Ectodermal cell (in vitro differentiated cells): ENCODE results near the gene DPAGT1.

Source experiments
- H3K27ac ChIP-seq: 2 replicates; pipeline ENCODE4 v1.7.0; 2013; ENCODE audit warnings: mild to moderate bottlenecking, low read depth, low read length; ENCODE audit not compliant: insufficient read depth, poor library complexity, severe bottlenecking
- H3K27me3 ChIP-seq: 2 replicates; pipeline ENCODE4 v1.7.0; 2013; ENCODE audit warnings: mild to moderate bottlenecking, low read length; ENCODE audit not compliant: insufficient read depth, control insufficient read depth, poor library complexity, severe bottlenecking
- H3K36me3 ChIP-seq: one replicate; pipeline ENCODE4 v1.7.0; 2013; ENCODE audit warnings: low read length; ENCODE audit not compliant: control insufficient read depth, insufficient read depth
- H3K4me1 ChIP-seq: one replicate; pipeline ENCODE4 v1.7.0; 2013; ENCODE audit warnings: low read length; ENCODE audit not compliant: control insufficient read depth, insufficient read depth
- H3K4me3 ChIP-seq: 2 replicates; pipeline ENCODE4 v1.7.0; 2013; ENCODE audit warnings: low read depth, low read length, control low read depth; ENCODE audit not compliant: insufficient read depth
- H3K9me3 ChIP-seq: 2 replicates; pipeline ENCODE4 v1.7.0; 2013; ENCODE audit warnings: mild to moderate bottlenecking, low read length, moderate library complexity; ENCODE audit not compliant: control insufficient read depth
- WGBS, 2 experiments: methylation state at CpG; one replicate each; pipeline ENCODE4 v1.1.7; 2013; ENCODE audit warnings: missing lambda C conversion rate in 2 of 2; 5-methylcytosine and 5-hydroxymethylcytosine counted together

DPAGT1 gene

DNA sequence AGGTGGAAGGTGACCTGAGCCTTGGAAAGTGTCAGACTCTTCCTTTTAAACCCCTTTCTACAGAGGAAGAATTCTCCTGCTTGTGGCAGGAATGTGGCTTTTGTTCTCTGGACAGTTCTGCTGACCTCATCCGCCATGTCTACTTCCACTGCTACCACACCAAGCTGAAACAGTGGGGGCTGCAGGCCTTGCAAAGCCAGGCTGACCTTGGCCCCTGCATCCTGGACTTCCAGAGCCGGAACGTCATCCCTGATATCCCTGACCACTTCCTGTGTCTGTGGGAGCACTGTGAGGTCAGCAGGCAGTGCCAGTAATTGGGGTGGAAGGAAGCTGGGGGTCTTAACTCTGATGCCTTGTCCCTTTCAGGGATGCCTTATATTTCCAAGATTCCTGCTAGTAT lies 29.0 kb upstream of the DPAGT1 start:
- no peaks in the 10 kb centered on the region for H3K27me3 ChIP-seq
- H3K36me3 ChIP-seq, result peaks cover 35% of the 10 kb centered on the region
- H3K27ac ChIP-seq, result no peak overlapping the region
- no peaks in the 10 kb centered on the region for H3K4me1 ChIP-seq
- 94 to 96% methylated on average over 3 of the region's 3 CpGs for WGBS, 2 experiments
- H3K9me3 ChIP-seq, result no peaks in the 10 kb centered on the region
- H3K4me3 ChIP-seq, result no peak overlapping the region

DNA sequence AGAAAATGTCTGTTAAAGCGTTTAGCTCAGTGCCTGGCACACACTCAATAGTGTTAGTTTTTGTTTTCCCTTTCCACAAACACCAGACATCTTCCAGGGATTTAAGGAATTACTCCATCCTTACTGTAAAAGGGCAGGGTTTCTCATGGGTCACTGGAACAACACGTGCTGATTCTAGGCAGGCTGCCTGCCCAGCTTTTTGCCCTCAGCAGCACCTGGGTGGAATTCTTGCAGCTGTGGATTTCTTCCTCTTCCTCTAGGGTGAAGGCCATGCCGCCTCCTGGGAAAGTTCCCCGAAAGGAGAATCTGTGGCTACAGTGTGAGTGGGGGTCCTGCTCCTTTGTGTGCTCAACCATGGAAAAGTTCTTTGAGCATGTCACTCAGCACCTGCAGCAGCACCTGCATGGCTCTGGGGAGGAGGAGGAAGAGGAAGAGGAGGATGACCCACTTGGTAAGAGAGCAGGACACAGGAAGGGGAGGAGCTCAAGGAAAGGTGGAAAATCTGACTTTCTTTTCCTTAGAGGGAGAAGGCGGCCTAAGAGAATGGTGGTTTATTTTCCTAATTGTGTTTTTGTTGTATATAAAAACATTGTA lies 25.1 kb upstream of the DPAGT1 start:
- H3K9me3 ChIP-seq, result no peaks in the 10 kb centered on the region
- 86 to 92% methylated on average over 4 to 5 of the region's 5 CpGs for WGBS, 2 experiments
- H3K4me1 ChIP-seq, result no peaks in the 10 kb centered on the region
- no peak overlapping the region for H3K4me3 ChIP-seq
- no peak overlapping the region for H3K27ac ChIP-seq
- H3K27me3 ChIP-seq, result no peaks in the 10 kb centered on the region
- H3K36me3 ChIP-seq, result peaks cover 14% of the 10 kb centered on the region

- WGBS, 2 experiments, result 97% methylated on average over 6 of the region's 6 CpGs
- Histone ChIP-seq H3K4me1 (no peaks in the 10 kb centered on the region), H3K27ac (no peak overlapping the region), H3K27me3 (no peaks in the 10 kb centered on the region), H3K4me3 (no peak overlapping the region), H3K36me3 (peaks cover 5% of the 10 kb centered on the region), H3K9me3 (no peaks in the 10 kb centered on the region)
Observed at GRCh38 chr11:119125821-119126220, 24.2 kb upstream of the DPAGT1 start.

DNA sequence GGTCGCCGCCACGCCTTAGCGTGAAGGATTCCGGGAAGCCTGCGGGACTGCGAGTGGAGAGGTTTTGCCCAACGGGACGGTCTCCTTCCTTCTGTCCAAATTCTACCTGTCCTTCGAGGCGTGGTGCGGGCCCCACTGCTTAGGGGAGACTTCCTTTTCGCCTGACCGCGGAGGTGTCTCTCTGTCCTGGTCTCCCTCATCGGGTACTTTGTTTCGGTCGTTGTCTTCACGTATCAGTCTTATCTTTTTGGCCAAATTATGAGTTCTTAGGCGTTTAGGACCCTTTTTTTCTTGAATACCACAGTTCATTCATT lies 20.1 kb upstream of the DPAGT1 start:
- no peaks in the 10 kb centered on the region for H3K9me3 ChIP-seq
- H3K4me3 ChIP-seq, result peak overlapping the region; percentile 84
- no peaks in the 10 kb centered on the region for H3K4me1 ChIP-seq
- H3K27me3 ChIP-seq, result no peaks in the 10 kb centered on the region
- WGBS, 2 experiments, result 1 to 2% methylated on average over 20 of the region's 20 CpGs
- no peak overlapping the region for H3K27ac ChIP-seq
- no peaks in the 10 kb centered on the region for H3K36me3 ChIP-seq

DNA sequence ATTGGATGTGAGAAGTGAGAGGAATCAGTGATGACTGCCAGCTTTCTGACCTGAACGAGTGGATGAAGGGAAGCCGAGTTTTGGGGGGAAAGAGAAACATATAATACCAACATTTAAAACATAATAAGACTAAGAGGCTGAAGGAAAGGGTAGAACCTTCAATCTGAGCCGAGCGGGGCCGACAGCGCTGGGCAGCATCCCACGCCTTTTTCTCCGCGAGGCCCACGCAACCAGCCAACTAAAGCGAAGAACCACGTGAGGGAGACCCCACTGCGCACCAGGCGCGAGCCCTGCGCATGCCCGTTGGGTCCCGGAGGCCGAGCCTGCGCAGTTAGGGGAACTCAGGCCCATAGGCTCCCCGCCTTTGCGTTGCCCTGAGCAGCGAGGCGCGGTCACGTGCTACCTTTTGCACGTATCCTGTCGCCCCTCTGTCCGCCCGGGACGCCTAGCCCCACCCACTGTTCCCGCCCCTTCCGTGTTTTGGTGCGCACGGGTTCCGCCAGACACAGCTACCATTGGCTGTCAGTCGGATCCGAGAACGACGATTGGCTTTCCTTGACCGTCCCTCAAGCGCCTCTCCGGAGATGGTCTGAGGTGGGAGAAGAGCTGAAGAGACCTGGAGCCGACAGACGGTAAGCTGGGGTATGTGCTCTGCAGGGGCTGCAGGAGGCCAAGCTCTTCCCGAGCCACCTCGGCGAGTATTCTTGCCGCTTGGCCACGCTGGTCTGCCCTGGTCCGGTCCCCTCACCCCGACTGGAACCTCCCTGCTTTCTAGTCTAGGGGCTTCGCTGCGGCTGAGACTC lies 19.6 kb upstream of the DPAGT1 start, which contains the start of gene HINFP:
TSS of gene HINFP (plus strand) at position 573 of the 803 bp plus-strand sequence. CDS start 5,365 bp downstream, outside the sequence.
- Histone ChIP-seq H3K4me3 (peak within 1 kb of the TSS; percentile 84), H3K4me1 (no peaks in the 10 kb centered on the region), H3K27me3 (no peaks in the 10 kb centered on the region), H3K9me3 (no peaks in the 10 kb centered on the region), H3K27ac (no peak within 1 kb of the TSS), H3K36me3 (no peaks in the 10 kb centered on the region)
- WGBS, 2 experiments, result 0 to 1% methylated on average over 52 to 54 of the region's 54 CpGs

- Histone ChIP-seq H3K4me3 (peak overlapping the region; percentile 34), H3K9me3 (no peaks in the 10 kb centered on the region), H3K36me3 (no peaks in the 10 kb centered on the region), H3K27me3 (no peaks in the 10 kb centered on the region), H3K4me1 (no peaks in the 10 kb centered on the region), H3K27ac (no peak overlapping the region)
- WGBS, 2 experiments, result 69 to 72% methylated on average over 5 of the region's 5 CpGs
Observed at GRCh38 chr11:119120639-119121007, 19.0 kb upstream of the DPAGT1 start.

DNA sequence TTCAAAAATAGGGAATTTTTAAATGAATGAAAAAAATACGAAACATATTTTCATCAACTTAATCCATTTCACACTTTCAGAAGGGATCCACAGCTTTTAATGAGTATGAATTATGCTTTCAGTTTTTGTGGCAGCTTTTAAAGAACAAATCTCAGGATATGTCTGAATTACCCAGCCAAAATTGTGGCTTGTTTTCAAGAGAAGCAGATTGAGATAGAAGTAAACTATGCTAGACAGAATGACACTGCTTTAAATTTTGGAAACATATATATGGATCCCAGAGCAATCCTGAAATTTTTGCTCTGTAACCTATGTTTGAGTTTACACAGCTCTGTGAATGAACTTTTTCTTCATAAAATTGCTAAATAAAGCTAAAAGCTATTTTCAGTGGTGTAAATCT lies 17.3 kb upstream of the DPAGT1 start:
- no peaks in the 10 kb centered on the region for H3K36me3 ChIP-seq
- no peaks in the 10 kb centered on the region for H3K27me3 ChIP-seq
- no CpG with 5 or more reads among the region's 1 CpG for WGBS, 2 experiments
- no peaks in the 10 kb centered on the region for H3K9me3 ChIP-seq
- H3K4me1 ChIP-seq, result no peaks in the 10 kb centered on the region
- H3K27ac ChIP-seq, result no peak overlapping the region
- no peak overlapping the region for H3K4me3 ChIP-seq

GRCh38 chr11:119118227-119118626 lies 16.6 kb upstream of the DPAGT1 start:
- no peaks in the 10 kb centered on the region for H3K27me3 ChIP-seq
- no peaks in the 10 kb centered on the region for H3K36me3 ChIP-seq
- no peak overlapping the region for H3K27ac ChIP-seq
- no peaks in the 10 kb centered on the region for H3K9me3 ChIP-seq
- no peaks in the 10 kb centered on the region for H3K4me1 ChIP-seq
- WGBS, 2 experiments, result 77 to 92% methylated on average over 3 to 4 of the region's 5 CpGs
- H3K4me3 ChIP-seq, result no peak overlapping the region

DNA sequence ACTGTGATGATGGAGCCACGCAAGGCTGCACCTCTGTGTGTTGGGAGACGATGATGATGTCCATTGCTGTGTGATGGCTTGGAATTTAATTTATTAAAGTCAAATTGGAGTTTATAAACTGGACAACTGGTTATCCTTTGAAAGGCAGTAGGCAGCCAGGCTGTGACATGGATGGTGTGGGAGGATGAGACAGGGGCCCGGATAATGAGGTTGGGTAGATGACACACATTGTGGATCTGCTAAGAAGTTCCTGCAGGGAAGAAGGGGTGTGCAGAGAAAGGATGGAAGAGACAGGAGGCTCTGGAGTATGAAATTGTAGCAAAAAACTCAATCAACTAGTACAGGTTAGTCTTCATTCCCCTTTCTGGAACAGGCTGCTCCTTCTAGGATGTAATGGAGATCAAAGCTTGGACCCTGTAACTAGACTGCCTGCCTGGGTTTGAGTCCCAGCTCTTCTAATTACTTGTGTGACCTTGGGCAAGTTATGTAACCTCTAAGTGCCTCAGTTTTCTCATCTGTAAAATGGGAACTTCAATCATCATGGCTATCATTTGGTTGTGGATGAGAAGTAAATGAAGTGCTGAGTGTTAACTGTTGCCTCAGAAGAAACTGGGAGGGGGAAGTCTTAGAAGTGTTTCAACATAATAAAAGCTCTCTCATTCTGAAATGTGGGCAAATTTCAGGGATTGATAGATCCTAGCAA lies 15.5 kb upstream of the DPAGT1 start:
- Histone ChIP-seq H3K36me3 (peaks cover 4% of the 10 kb centered on the region), H3K9me3 (no peaks in the 10 kb centered on the region), H3K4me3 (no peak overlapping the region), H3K27me3 (no peaks in the 10 kb centered on the region), H3K27ac (no peak overlapping the region), H3K4me1 (no peaks in the 10 kb centered on the region)
- WGBS, 2 experiments, result 94 to 96% methylated on average over 3 of the region's 3 CpGs

DNA sequence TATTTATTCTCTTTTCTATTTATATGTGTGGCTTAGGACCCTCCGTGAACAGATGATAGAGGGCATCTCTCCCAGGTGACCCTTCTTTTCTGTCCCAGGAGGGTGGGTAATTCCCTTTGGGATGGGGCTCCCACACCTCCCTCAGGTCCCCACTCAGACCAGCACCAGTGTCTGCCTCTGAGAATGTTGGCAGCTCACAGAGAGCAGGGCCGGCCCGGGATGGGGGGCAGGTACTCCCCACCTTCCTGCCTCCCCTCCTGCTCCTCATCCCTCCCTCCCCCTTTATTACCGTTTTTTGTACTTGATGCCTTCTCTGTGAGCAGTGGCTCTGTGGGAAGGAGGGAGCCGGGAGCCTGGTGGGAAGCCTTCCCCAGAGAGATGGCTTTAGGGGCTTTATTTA lies 14.9 kb upstream of the DPAGT1 start:
- H3K36me3 ChIP-seq, result peaks cover 5% of the 10 kb centered on the region
- no peaks in the 10 kb centered on the region for H3K9me3 ChIP-seq
- H3K4me3 ChIP-seq, result no peak overlapping the region
- H3K27me3 ChIP-seq, result no peaks in the 10 kb centered on the region
- H3K27ac ChIP-seq, result no peak overlapping the region
- WGBS, 2 experiments, result 83 to 87% methylated on average over 4 to 5 of the region's 5 CpGs
- no peaks in the 10 kb centered on the region for H3K4me1 ChIP-seq
